ENCODE data around the gene WTIP.

Gene WTIP

GRCh38 chr19:34480971-34481841 is at the start of gene WTIP:
TSS of gene WTIP (plus strand) at chr19:34481758. CDS start at chr19:34481975, 217 bp downstream.
- no peak for TF ChIP-seq CTCF (IDR thresholded peaks at IDR 0.05; ENCODE audit: poor library complexity, severe bottlenecking)
- Histone ChIP-seq H3K9me3 (ENCODE audit: severe bottlenecking) (no peaks in the 10 kb centered on the region), H3K36me3 (ENCODE audit: low read depth) (no peaks in the 10 kb centered on the region), H3K27me3 (ENCODE audit: insufficient read depth, poor library complexity, severe bottlenecking) (no peaks in the 10 kb centered on the region), H3K27ac (ENCODE audit: poor library complexity, severe bottlenecking) (peak within 1 kb of the TSS; percentile 56), H3K4me1 (ENCODE audit: insufficient read depth, poor library complexity, severe bottlenecking) (no peaks in the 10 kb centered on the region), H3K4me3 (ENCODE audit: severe bottlenecking) (peak within 1 kb of the TSS; percentile 97)
- ATAC-seq (ENCODE audit: low read depth) (peak; percentile 67), DNase-seq (ENCODE audit: low spot score) (peak; percentile 74)

GRCh38 chr19:34432797-34433196 is 48.8 kb upstream of the WTIP start:
- Histone ChIP-seq H3K4me3 (ENCODE audit: severe bottlenecking) (no peak overlapping the region), H3K9me3 (ENCODE audit: severe bottlenecking) (no peaks in the 10 kb centered on the region), H3K27me3 (ENCODE audit: insufficient read depth, poor library complexity, severe bottlenecking) (no peaks in the 10 kb centered on the region), H3K27ac (ENCODE audit: poor library complexity, severe bottlenecking) (no peak overlapping the region), H3K4me1 (ENCODE audit: insufficient read depth, poor library complexity, severe bottlenecking) (peaks cover 14% of the 10 kb centered on the region), H3K36me3 (ENCODE audit: low read depth) (peaks cover 88% of the 10 kb centered on the region)
- no peak for ATAC-seq (ENCODE audit: low read depth)
- no peak for DNase-seq (ENCODE audit: low spot score)
- no peak for TF ChIP-seq CTCF (IDR thresholded peaks at IDR 0.05; ENCODE audit: poor library complexity, severe bottlenecking)

DNA sequence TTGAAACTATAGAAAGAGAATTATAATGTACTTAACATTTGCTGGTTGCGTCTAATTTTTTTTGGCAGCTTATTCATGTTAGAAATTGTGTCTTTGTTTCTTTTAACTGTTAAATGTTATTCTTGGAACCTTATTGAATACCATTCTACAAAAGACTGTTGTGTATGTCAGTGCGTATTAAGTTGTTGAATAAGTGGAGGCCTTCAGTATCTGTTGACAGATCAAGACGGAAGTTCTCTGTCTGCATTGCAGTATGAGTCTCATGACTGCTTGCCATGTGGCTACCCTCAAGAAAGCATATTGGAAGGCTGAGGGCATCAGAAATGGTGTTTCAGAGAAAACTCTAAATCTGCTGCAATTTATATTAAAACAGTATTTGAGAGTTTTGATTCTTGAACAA is 44.8 kb upstream of the WTIP start:
- no peaks in the 10 kb centered on the region for H3K4me1 ChIP-seq (ENCODE audit: insufficient read depth, poor library complexity, severe bottlenecking)
- H3K27me3 ChIP-seq (ENCODE audit: insufficient read depth, poor library complexity, severe bottlenecking) = no peaks in the 10 kb centered on the region
- no peak overlapping the region for H3K4me3 ChIP-seq (ENCODE audit: severe bottlenecking)
- ATAC-seq (ENCODE audit: low read depth) (no peak), DNase-seq (ENCODE audit: low spot score) (no peak)
- H3K36me3 ChIP-seq (ENCODE audit: low read depth) = peaks cover 99% of the 10 kb centered on the region
- no peaks in the 10 kb centered on the region for H3K9me3 ChIP-seq (ENCODE audit: severe bottlenecking)
- H3K27ac ChIP-seq (ENCODE audit: poor library complexity, severe bottlenecking) = no peak overlapping the region
- TF ChIP-seq CTCF (IDR thresholded peaks at IDR 0.05; ENCODE audit: poor library complexity, severe bottlenecking) = no peak

DNA sequence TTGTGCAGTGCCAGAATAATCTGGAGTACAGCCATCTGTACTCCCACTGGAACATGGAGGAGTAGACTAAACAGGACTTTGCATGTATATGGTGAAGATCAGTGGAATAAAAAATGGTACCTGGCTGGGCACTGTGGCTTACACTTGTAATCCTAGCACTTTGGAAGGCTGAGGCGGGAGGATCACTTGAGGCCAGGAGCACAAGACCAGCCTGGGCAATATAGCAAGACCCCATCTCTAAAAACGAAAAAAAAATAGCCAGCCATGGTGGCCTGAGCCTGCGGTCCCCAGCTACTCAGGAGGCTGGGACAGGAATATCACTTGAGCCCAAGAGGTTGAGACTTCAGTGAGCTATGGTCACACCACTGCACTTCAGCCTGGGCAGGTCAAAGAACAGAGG is 33.4 kb upstream of the WTIP start:
- H3K9me3 ChIP-seq (ENCODE audit: severe bottlenecking) = no peaks in the 10 kb centered on the region
- H3K27ac ChIP-seq (ENCODE audit: poor library complexity, severe bottlenecking) = no peak overlapping the region
- DNase-seq (ENCODE audit: low spot score) = no peak
- H3K4me1 ChIP-seq (ENCODE audit: insufficient read depth, poor library complexity, severe bottlenecking) = no peaks in the 10 kb centered on the region
- H3K4me3 ChIP-seq (ENCODE audit: severe bottlenecking) = no peak overlapping the region
- no peaks in the 10 kb centered on the region for H3K27me3 ChIP-seq (ENCODE audit: insufficient read depth, poor library complexity, severe bottlenecking)
- ATAC-seq (ENCODE audit: low read depth) = no peak
- no peak for TF ChIP-seq CTCF (IDR thresholded peaks at IDR 0.05; ENCODE audit: poor library complexity, severe bottlenecking)
- peaks cover 93% of the 10 kb centered on the region for H3K36me3 ChIP-seq (ENCODE audit: low read depth)

GRCh38 chr19:34452723-34453122 is 28.8 kb upstream of the WTIP start:
- no peak for TF ChIP-seq CTCF (IDR thresholded peaks at IDR 0.05; ENCODE audit: poor library complexity, severe bottlenecking)
- no peaks in the 10 kb centered on the region for H3K9me3 ChIP-seq (ENCODE audit: severe bottlenecking)
- H3K36me3 ChIP-seq (ENCODE audit: low read depth) = peaks cover 91% of the 10 kb centered on the region
- ATAC-seq (ENCODE audit: low read depth) (no peak), DNase-seq (ENCODE audit: low spot score) (no peak)
- H3K27me3 ChIP-seq (ENCODE audit: insufficient read depth, poor library complexity, severe bottlenecking) = no peaks in the 10 kb centered on the region
- no peaks in the 10 kb centered on the region for H3K4me1 ChIP-seq (ENCODE audit: insufficient read depth, poor library complexity, severe bottlenecking)
- H3K4me3 ChIP-seq (ENCODE audit: severe bottlenecking) = no peak overlapping the region
- H3K27ac ChIP-seq (ENCODE audit: poor library complexity, severe bottlenecking) = no peak overlapping the region
